Central memory CD8-positive, alpha-beta T cell (primary cell): ENCODE measurements around the gene CSF3.

ENCODE experiments used
- ATAC-seq: fragments of 150-1000 bp; cut with Tn5 transposase; replicated peaks from 2 replicates; pipeline ENCODE4 v1.10.0; 2022; ENCODE audit warnings: mild to moderate bottlenecking, moderate FRiP score, moderate number of reproducible peaks; ENCODE audit not compliant: poor library complexity, severe bottlenecking; ENCODE audit errors: extremely low read depth
- DNase-seq, 2 donors: peaks; one replicate each; pipeline ENCODE4 v3.0.0; 2021; ENCODE audit warnings: low spot score in 2 of 2
- H3K27ac Mint-ChIP-seq: one replicate; pipeline ENCODE4 v1.8.0; 2022; ENCODE audit warnings: low read depth, mild to moderate bottlenecking, moderate library complexity, mixed read lengths
- H3K27me3 Mint-ChIP-seq: one replicate; pipeline ENCODE4 v1.8.0; 2022; ENCODE audit warnings: mixed read lengths
- H3K36me3 Mint-ChIP-seq: one replicate; pipeline ENCODE4 v1.8.0; 2022; ENCODE audit warnings: mild to moderate bottlenecking, moderate library complexity, mixed read lengths; ENCODE audit not compliant: insufficient read depth
- H3K4me1 Mint-ChIP-seq: one replicate; pipeline ENCODE4 v1.8.0; 2022; ENCODE audit warnings: mixed read lengths
- H3K4me3 Mint-ChIP-seq: one replicate; pipeline ENCODE4 v1.8.0; 2022; ENCODE audit warnings: mild to moderate bottlenecking, moderate library complexity, mixed read lengths
- H3K9me3 Mint-ChIP-seq: one replicate; pipeline ENCODE4 v1.8.0; 2022; ENCODE audit warnings: mixed read lengths

The CSF3 gene

GRCh38 chr17:40032322-40033320 is 17.4 kb downstream of the CSF3 start:
- H3K9me3 Mint-ChIP-seq, result no peaks in the 10 kb centered on the region
- H3K4me3 Mint-ChIP-seq, result no peak overlapping the region
- no peak overlapping the region for H3K27ac Mint-ChIP-seq
- H3K36me3 Mint-ChIP-seq, result peaks cover 18% of the 10 kb centered on the region
- DNase-seq, result no peak
- ATAC-seq, result no peak
- no peaks in the 10 kb centered on the region for H3K4me1 Mint-ChIP-seq
- no peaks in the 10 kb centered on the region for H3K27me3 Mint-ChIP-seq

GRCh38 chr17:40033339-40033738 is 18.1 kb downstream of the CSF3 start:
- no peak overlapping the region for H3K4me3 Mint-ChIP-seq
- no peak for DNase-seq

GRCh38 chr17:40034426-40035161 is 19.4 kb downstream of the CSF3 start:
- no peaks in the 10 kb centered on the region for H3K4me1 Mint-ChIP-seq
- H3K27me3 Mint-ChIP-seq, result no peaks in the 10 kb centered on the region
- peaks cover 13% of the 10 kb centered on the region for H3K36me3 Mint-ChIP-seq
- DNase-seq, result no peak
- H3K9me3 Mint-ChIP-seq, result no peaks in the 10 kb centered on the region
- no peak overlapping the region for H3K4me3 Mint-ChIP-seq
- H3K27ac Mint-ChIP-seq, result no peak overlapping the region
- ATAC-seq, result no peak

More at GRCh38 chr17:40033339-40033738, 18.1 kb downstream of the CSF3 start:
- Mint-ChIP-seq H3K27ac (no peak overlapping the region), H3K9me3 (no peaks in the 10 kb centered on the region), H3K36me3 (peaks cover 17% of the 10 kb centered on the region), H3K4me1 (no peaks in the 10 kb centered on the region), H3K27me3 (no peaks in the 10 kb centered on the region)
- no peak for ATAC-seq

- Mint-ChIP-seq H3K27ac (no peak overlapping the region), H3K36me3 (peaks cover 10% of the 10 kb centered on the region), H3K27me3 (no peaks in the 10 kb centered on the region), H3K4me3 (no peak overlapping the region), H3K4me1 (no peaks in the 10 kb centered on the region), H3K9me3 (no peaks in the 10 kb centered on the region)
- ATAC-seq (no peak), DNase-seq (no peak)
Observed at GRCh38 chr17:40035162-40035559, 19.9 kb downstream of the CSF3 start.

- Mint-ChIP-seq H3K4me1 (no peaks in the 10 kb centered on the region), H3K27me3 (no peaks in the 10 kb centered on the region), H3K9me3 (no peaks in the 10 kb centered on the region), H3K27ac (no peak overlapping the region), H3K36me3 (peaks cover 15% of the 10 kb centered on the region), H3K4me3 (no peak overlapping the region)
- DNase-seq, result no peak
- ATAC-seq, result no peak
Observed at GRCh38 chr17:40038882-40039513, 23.8 kb downstream of the CSF3 start.

- no peak overlapping the region for H3K4me3 Mint-ChIP-seq
Observed at GRCh38 chr17:40041196-40041595, 26.0 kb downstream of the CSF3 start.

GRCh38 chr17:40056379-40057015 is 41.3 kb downstream of the CSF3 start:
- H3K36me3 Mint-ChIP-seq, result peaks cover 9% of the 10 kb centered on the region
- H3K27me3 Mint-ChIP-seq, result peaks cover 14% of the 10 kb centered on the region
- no peak for ATAC-seq
- H3K4me1 Mint-ChIP-seq, result peaks cover 13% of the 10 kb centered on the region
- H3K9me3 Mint-ChIP-seq, result no peaks in the 10 kb centered on the region
- DNase-seq, result no peak
- no peak overlapping the region for H3K4me3 Mint-ChIP-seq
- no peak overlapping the region for H3K27ac Mint-ChIP-seq

More at GRCh38 chr17:40041196-40041595, 26.0 kb downstream of the CSF3 start:
- DNase-seq (no peak), ATAC-seq (no peak)
- no peaks in the 10 kb centered on the region for H3K4me1 Mint-ChIP-seq
- no peaks in the 10 kb centered on the region for H3K9me3 Mint-ChIP-seq
- H3K36me3 Mint-ChIP-seq, result peaks cover 30% of the 10 kb centered on the region
- H3K27me3 Mint-ChIP-seq, result no peaks in the 10 kb centered on the region
- H3K27ac Mint-ChIP-seq, result peak overlapping the region; percentile 11

- Mint-ChIP-seq H3K27ac (no peak overlapping the region), H3K9me3 (no peaks in the 10 kb centered on the region), H3K4me3 (no peak overlapping the region), H3K36me3 (peaks cover 5% of the 10 kb centered on the region), H3K27me3 (peaks cover 14% of the 10 kb centered on the region), H3K4me1 (peaks cover 21% of the 10 kb centered on the region)
- ATAC-seq, result no peak
- DNase-seq, result no peak
Observed at GRCh38 chr17:40058186-40058784, 43.0 kb downstream of the CSF3 start.

GRCh38 chr17:40058865-40059264 is 43.6 kb downstream of the CSF3 start:
- no peak for ATAC-seq
- no peak overlapping the region for H3K27ac Mint-ChIP-seq
- no peaks in the 10 kb centered on the region for H3K9me3 Mint-ChIP-seq
- H3K4me1 Mint-ChIP-seq, result peaks cover 24% of the 10 kb centered on the region
- no peak for DNase-seq
- H3K4me3 Mint-ChIP-seq, result no peak overlapping the region
- peaks cover 14% of the 10 kb centered on the region for H3K27me3 Mint-ChIP-seq
- H3K36me3 Mint-ChIP-seq, result peaks cover 5% of the 10 kb centered on the region

- no peak overlapping the region for H3K27ac Mint-ChIP-seq
- H3K4me3 Mint-ChIP-seq, result no peak overlapping the region
- no peaks in the 10 kb centered on the region for H3K36me3 Mint-ChIP-seq
- H3K4me1 Mint-ChIP-seq, result peaks cover 28% of the 10 kb centered on the region
- peaks cover 14% of the 10 kb centered on the region for H3K27me3 Mint-ChIP-seq
- no peaks in the 10 kb centered on the region for H3K9me3 Mint-ChIP-seq
- DNase-seq, result no peak
- no peak for ATAC-seq
Observed at GRCh38 chr17:40059729-40060475, 44.7 kb downstream of the CSF3 start.

- Mint-ChIP-seq H3K4me1 (peaks cover 36% of the 10 kb centered on the region), H3K9me3 (no peaks in the 10 kb centered on the region), H3K4me3 (peak overlapping the region; percentile 86), H3K27ac (no peak overlapping the region), H3K27me3 (peaks cover 14% of the 10 kb centered on the region), H3K36me3 (no peaks in the 10 kb centered on the region)
- no peak for ATAC-seq
- no peak for DNase-seq
Observed at GRCh38 chr17:40060887-40061608, 45.8 kb downstream of the CSF3 start.
